Stimulated activated CD8-positive, alpha-beta memory T cell treated with anti-CD3 and anti-CD28 coated beads, Interleukin-15, amount 100 ng/mL, for 48 hours (primary cell): ENCODE measurements around the gene OR52L1.

Experiments used
- DNase-seq, 2 donors: peaks; one replicate each; pipeline ENCODE4 v3.0.0-alpha.2; 2020; ENCODE audit warnings: low read depth in 2 of 2

The OR52L1 gene

GRCh38 chr11:5940748-5941147 is 46.0 kb downstream of the OR52L1 start:
- DNase-seq: no peak

- DNase-seq: no peak
Measured at GRCh38 chr11:5938603-5938965, 48.2 kb downstream of the OR52L1 start.

GRCh38 chr11:5937868-5938602 is 48.8 kb downstream of the OR52L1 start:
- no peak for DNase-seq
